Calu3 (cell line): ENCODE data around the gene CCND2. TPM values are rescaled to one million over a fixed set of nuclear protein-coding genes. Genes with fewer than 3 reads are reported as not detected.

Source experiments
- BruUV-seq: library from RNA; stranded (reverse); fragments of 400-500 nt; replicated peaks from 2 replicates; lab custom pipeline; 2021; lab: Mats Ljungman, UMichigan
- CTCF ChIA-PET: fragments of 300-600 bp; sonication (Branson Sonifier 250); formaldehyde crosslinking; loops from one replicate; lab custom pipeline; 2022; ENCODE audit warnings: antibody characterized with exemption; lab: Charles Lee
- DNase-seq: peaks from one replicate; pipeline ENCODE4 v3.0.0; 2022
- H3K27ac Mint-ChIP-seq: one replicate; pipeline ENCODE4 v1.8.0; 2022; ENCODE audit warnings: mixed read lengths; ENCODE audit not compliant: unreplicated experiment
- H3K27me3 Mint-ChIP-seq: one replicate; pipeline ENCODE4 v1.8.0; 2022; ENCODE audit warnings: mixed read lengths; ENCODE audit not compliant: unreplicated experiment
- H3K36me3 Mint-ChIP-seq: one replicate; pipeline ENCODE4 v1.8.0; 2022; ENCODE audit warnings: mild to moderate bottlenecking, moderate library complexity, mixed read lengths; ENCODE audit not compliant: insufficient read depth, unreplicated experiment
- H3K4me1 Mint-ChIP-seq: one replicate; pipeline ENCODE4 v1.8.0; 2022; ENCODE audit warnings: mild to moderate bottlenecking, low read depth, mixed read lengths; ENCODE audit not compliant: unreplicated experiment
- H3K4me3 Mint-ChIP-seq: one replicate; pipeline ENCODE4 v1.8.0; 2022; ENCODE audit warnings: mild to moderate bottlenecking, low read depth, moderate library complexity, mixed read lengths; ENCODE audit not compliant: unreplicated experiment
- H3K9me3 Mint-ChIP-seq: one replicate; pipeline ENCODE4 v1.8.0; 2022; ENCODE audit warnings: low read depth, mixed read lengths; ENCODE audit not compliant: unreplicated experiment
- intact Hi-C: fragments of 100-400 bp; cut with micrococcal nuclease; formaldehyde crosslinking; loops from one replicate; pipeline ENCODE4 v1.10.0; 2022; ENCODE audit not compliant: unreplicated experiment
- total RNA-seq: library from RNA; stranded (reverse); gene quantifications from 2 replicates; pipeline ENCODE4 v1.2.3, GENCODE V29; 2022
- TF ChIP-seq, protein P1 (sequence below): fragments of 200-600 bp; IDR thresholded peaks from one replicate; pipeline ENCODE4 v1.8.0; 2022; ENCODE audit warnings: antibody characterized with exemption; ENCODE audit not compliant: unreplicated experiment

CCND2 gene
- total RNA-seq, 1 experiment from 2014 or later, result 0.07 TPM

DNA sequence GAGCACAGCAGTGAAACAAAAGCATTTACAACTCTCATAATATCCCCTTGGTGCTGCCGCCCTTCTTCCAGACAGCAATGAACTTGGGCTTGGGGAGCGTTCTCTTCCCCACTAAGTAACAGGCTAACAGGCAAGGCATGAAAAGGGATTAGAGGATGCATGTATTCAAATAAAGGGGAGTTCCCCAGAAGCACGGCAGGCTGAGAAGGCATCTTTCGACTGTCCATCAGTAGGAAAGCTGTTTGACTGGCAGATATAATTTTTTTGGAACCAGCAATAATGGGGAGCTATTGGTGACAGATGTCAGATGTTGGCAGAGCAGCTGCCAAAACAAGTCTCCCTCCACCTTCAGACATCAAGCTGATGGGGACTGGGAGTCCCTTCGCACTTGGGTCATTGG lies 38.2 kb downstream of the CCND2 start:
- CTCF ChIA-PET, result interaction anchor here (1.1 kb wide), 1 partner anchor 11 kb away, joined by 5 read pairs; no protein-coding TSS in a partner anchor

DNA sequence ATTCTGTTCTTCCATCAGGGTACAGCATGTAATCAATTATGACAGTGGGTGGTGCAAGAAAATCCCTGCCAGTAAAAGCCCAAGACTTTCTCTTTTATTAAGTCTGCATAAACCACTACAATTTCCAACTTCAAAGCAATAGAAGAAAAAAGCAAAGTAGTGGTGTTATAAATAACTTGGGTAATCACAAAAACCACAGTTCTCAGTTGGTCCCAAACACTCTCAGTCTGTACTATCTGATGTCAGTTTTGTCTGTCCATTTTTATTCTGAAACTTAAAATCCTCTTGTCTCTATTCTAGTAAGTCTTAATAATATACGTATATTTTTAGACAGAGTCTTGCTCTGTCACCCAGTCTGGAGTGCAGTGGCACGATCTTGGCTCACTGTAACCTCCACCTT lies 38.7 kb downstream of the CCND2 start:
- Mint-ChIP-seq H3K4me3 (no peak overlapping the region), H3K36me3 (no peaks in the 10 kb centered on the region), H3K27me3 (peaks cover 30% of the 10 kb centered on the region), H3K4me1 (peaks cover 16% of the 10 kb centered on the region), H3K9me3 (no peaks in the 10 kb centered on the region), H3K27ac (no peak overlapping the region)
- no peak for DNase-seq
- CTCF ChIA-PET, result no interaction called here
- TF ChIP-seq, protein P1, sequence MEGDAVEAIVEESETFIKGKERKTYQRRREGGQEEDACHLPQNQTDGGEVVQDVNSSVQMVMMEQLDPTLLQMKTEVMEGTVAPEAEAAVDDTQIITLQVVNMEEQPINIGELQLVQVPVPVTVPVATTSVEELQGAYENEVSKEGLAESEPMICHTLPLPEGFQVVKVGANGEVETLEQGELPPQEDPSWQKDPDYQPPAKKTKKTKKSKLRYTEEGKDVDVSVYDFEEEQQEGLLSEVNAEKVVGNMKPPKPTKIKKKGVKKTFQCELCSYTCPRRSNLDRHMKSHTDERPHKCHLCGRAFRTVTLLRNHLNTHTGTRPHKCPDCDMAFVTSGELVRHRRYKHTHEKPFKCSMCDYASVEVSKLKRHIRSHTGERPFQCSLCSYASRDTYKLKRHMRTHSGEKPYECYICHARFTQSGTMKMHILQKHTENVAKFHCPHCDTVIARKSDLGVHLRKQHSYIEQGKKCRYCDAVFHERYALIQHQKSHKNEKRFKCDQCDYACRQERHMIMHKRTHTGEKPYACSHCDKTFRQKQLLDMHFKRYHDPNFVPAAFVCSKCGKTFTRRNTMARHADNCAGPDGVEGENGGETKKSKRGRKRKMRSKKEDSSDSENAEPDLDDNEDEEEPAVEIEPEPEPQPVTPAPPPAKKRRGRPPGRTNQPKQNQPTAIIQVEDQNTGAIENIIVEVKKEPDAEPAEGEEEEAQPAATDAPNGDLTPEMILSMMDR, result no peak
- intact Hi-C loops, result no loop called here
- BruUV-seq, result no TSS peak

More for the DNA sequence above, 38.2 kb downstream of the CCND2 start:
- H3K27me3 Mint-ChIP-seq, result peaks cover 35% of the 10 kb centered on the region
- BruUV-seq, result no TSS peak
- no peaks in the 10 kb centered on the region for H3K9me3 Mint-ChIP-seq
- intact Hi-C loops, result no loop called here
- no peak overlapping the region for H3K4me3 Mint-ChIP-seq
- no peaks in the 10 kb centered on the region for H3K36me3 Mint-ChIP-seq
- TF ChIP-seq, protein P1, result no peak
- no peak for DNase-seq
- H3K4me1 Mint-ChIP-seq, result peaks cover 16% of the 10 kb centered on the region
- no peak overlapping the region for H3K27ac Mint-ChIP-seq

DNA sequence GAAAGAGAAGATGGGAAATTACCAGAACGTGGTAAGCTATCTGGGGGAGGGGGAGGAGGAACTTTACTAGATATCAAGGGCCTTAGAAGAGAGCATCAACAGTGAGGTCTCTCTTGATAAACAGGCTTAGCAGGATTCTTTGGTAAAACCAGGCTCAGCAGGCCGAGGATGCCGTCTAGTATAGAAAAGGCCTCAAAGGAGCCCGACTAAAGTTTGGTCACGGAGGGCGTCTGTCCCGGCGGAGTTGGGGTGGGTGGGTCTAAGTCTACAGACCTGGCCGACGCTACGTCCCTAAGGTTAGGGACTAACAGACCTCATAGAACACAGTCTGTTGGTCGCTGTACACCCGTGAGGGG lies 46.9 kb downstream of the CCND2 start:
- Mint-ChIP-seq H3K36me3 (peaks cover 28% of the 10 kb centered on the region), H3K27ac (peak overlapping the region; percentile 87), H3K4me3 (peak overlapping the region; percentile 98), H3K9me3 (peaks cover 3% of the 10 kb centered on the region), H3K27me3 (peaks cover 3% of the 10 kb centered on the region), H3K4me1 (peaks cover 11% of the 10 kb centered on the region)
- CTCF ChIA-PET, result no interaction called here
- BruUV-seq, result TSS peak; percentile 99
- intact Hi-C loops, result no loop called here
- DNase-seq, result no peak
- TF ChIP-seq, protein P1, result no peak

DNA sequence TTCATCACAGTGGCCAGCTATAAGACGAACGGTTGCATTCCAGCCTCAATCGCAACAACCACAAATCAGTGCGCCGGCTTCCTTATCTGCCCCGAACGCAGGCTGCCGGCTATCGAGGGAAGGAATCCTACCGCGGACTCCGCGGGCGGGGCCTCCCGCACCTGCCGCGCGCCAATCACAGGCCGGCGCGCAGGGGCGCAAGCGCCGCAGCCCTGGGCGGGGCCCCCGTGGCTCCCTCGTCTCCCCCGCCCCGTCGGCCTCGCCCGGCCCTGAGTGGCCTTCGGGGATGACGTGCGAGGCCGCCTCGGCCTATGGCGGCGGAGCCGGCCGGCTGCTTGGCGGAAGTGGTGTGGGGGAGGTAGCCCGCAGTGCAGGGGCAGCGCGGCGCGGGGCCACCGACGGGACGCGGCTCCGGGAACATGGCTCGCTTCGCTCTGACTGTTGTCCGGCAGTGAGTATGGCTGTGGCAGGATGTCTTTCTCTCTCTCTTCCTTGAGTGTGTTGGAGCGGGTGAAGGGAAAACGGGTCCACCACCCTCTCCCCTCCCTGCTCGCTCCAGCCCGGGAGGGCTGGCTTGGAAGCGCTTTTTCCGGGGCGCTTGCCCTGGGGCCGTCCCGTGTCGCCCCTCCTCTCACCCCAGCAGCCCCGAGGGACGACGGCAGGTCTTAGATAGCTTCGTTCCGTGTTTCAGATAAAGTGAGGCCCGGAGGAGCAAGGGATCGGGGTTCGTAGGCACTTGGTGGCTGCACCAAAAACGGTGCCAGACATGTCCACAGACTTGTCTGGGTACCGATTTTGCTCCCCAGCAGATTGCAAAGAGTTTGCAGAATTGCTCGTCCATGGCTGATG lies 47.5 kb downstream of the CCND2 start, which contains the start of gene TIGAR:
TIGAR (plus strand) TSS at position 361 of the 849 bp plus-strand sequence; CDS start at position 420, 59 bp downstream.
- peaks cover 28% of the 10 kb centered on the region for H3K36me3 Mint-ChIP-seq
- BruUV-seq, result no TSS peak
- TF ChIP-seq, protein P1, result no peak
- peak within 1 kb of the TSS; percentile 87 for H3K27ac Mint-ChIP-seq
- H3K4me3 Mint-ChIP-seq, result peak within 1 kb of the TSS; percentile 98
- peaks cover 3% of the 10 kb centered on the region for H3K9me3 Mint-ChIP-seq
- H3K27me3 Mint-ChIP-seq, result no peaks in the 10 kb centered on the region
- CTCF ChIA-PET, result no interaction called here
- intact Hi-C loops, result no loop called here
- DNase-seq, result peak; percentile 94
- H3K4me1 Mint-ChIP-seq, result peaks cover 11% of the 10 kb centered on the region
